ENCODE results near the gene MAP3K10. TPM values are rescaled to one million over a fixed set of nuclear protein-coding genes. Genes with fewer than 3 reads are reported as not detected.

Gene MAP3K10
- polyA plus RNA-seq, 1 donor from 2014 or later: 0.44 TPM

DNA sequence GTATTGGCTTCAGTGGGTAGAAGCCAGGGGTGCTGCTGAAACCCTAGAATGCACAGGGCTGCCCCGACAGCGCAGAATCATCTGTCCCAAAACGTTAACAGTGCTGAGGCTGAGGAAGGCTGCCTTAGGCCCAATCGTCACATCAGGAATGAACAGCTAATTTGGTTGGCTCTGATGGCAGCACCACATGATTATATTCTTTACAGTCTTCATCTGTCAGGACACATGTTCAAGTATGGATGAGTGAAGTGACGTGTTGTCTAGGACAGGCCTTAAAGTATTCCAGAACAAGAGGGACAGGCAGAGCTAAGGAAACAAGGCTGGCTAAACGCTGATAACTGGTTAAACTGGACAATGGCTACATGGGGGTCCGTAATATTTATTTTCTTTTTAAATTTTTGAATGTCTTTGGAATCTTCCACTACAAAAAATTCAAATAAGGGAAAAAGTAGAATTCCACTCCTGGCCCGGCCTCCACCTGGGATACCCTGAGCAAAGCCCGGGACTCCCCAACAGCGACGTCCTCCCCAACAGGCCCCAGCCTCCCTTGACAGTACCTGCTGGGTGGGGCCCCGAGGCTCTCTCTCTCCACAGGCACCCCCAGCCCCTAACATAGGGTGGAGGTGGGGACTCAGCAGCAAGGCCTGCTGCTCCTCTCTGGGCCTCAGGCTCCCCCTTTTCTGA lies 50.0 kb downstream of the MAP3K10 start:
- Mint-ChIP-seq H3K36me3 (no peaks in the 10 kb centered on the region), H3K9me3 (no peaks in the 10 kb centered on the region), H3K4me3 (no peak overlapping the region), H3K27ac (no peak overlapping the region), H3K4me1 (peaks cover 0 to 4% (median 0%) of the 10 kb centered on the region in 3 donors), H3K27me3 (no peaks in the 10 kb centered on the region)

DNA sequence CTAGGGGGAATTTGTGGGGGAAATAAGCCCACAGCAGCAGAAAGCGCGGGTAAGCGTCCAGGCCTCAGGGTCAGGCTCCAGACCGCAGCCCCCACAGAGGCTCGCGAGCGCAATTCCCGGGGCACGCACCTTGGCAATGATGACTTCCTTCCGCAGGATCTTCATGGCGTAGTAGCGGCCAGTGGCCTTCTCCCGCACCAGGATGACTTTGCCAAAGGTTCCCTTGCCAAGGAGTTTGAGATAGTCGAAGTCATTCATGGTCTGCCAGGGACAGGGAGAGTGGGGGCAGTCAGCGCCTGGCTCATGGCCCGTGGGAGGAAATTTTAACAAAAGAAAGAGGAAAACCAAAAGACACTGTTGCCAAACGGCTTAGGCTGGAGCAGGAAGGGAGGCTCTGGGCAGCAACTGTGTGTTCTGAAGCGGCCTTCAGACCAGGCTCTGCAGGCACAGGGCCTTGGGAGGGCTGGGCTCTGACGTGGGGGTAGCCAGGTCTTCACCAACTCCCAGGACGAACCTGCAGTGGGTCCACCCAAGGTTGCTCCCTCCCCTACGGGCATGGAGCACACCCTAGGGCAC lies 50.7 kb downstream of the MAP3K10 start:
- Mint-ChIP-seq H3K9me3 (no peaks in the 10 kb centered on the region), H3K4me3 (no peak overlapping the region), H3K27me3 (no peaks in the 10 kb centered on the region), H3K36me3 (no peaks in the 10 kb centered on the region), H3K4me1 (peaks cover 0 to 6% (median 0%) of the 10 kb centered on the region in 3 donors), H3K27ac (peak overlapping the region in 1 of 3 donors; percentile 36)

DNA sequence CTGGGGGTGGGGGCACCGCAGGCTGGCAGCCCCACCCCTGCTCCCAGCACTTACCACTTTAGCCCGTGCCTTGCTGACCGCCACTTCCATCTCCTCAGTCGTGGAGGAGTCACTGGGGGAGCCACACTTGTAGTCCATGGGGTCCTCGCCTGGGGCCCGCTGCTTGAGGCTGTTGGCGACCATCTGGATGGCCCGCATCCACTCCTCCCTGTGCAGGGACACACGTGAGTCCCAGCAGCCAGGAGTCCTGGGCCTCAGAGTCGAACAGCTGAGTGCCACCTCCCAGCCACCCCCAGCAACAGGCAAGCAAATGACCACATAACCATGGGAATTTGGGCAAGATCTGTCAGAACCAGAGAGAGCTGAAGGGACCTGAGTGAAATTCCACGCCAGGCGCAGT lies 51.3 kb downstream of the MAP3K10 start:
- H3K36me3 Mint-ChIP-seq: no peaks in the 10 kb centered on the region

DNA sequence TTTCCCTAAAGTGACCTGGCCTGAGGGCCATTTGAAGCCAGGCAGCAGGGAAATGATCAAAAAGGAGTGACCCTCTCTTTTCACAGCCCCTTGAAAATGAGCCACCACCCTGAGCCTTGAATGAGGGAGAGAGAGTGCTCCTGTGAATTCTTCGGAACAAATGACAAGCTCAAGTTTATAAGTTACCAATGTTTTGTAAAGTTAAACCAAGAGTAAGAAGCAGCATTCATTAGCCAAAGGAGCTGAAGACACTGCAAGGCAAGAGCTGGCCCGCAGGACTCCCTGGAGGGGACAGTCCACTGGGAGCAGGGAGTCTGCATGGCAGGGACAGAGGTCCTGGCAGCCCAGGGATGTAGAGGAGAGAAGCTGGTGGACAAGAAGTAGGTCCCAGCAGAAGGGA lies 52.0 kb downstream of the MAP3K10 start:
- Mint-ChIP-seq H3K4me3 (no peak overlapping the region), H3K4me1 (peaks cover 0 to 6% (median 2%) of the 10 kb centered on the region in 3 donors), H3K27me3 (no peaks in the 10 kb centered on the region), H3K27ac (peak overlapping the region in 1 of 3 donors; percentile 57), H3K9me3 (no peaks in the 10 kb centered on the region), H3K36me3 (no peaks in the 10 kb centered on the region)

More for the DNA sequence above, 51.3 kb downstream of the MAP3K10 start:
- no peak overlapping the region for H3K4me3 Mint-ChIP-seq
- H3K9me3 Mint-ChIP-seq: no peaks in the 10 kb centered on the region
- no peaks in the 10 kb centered on the region for H3K27me3 Mint-ChIP-seq
- peaks cover 0 to 6% (median 1%) of the 10 kb centered on the region in 3 donors for H3K4me1 Mint-ChIP-seq
- H3K27ac Mint-ChIP-seq: no peak overlapping the region

DNA sequence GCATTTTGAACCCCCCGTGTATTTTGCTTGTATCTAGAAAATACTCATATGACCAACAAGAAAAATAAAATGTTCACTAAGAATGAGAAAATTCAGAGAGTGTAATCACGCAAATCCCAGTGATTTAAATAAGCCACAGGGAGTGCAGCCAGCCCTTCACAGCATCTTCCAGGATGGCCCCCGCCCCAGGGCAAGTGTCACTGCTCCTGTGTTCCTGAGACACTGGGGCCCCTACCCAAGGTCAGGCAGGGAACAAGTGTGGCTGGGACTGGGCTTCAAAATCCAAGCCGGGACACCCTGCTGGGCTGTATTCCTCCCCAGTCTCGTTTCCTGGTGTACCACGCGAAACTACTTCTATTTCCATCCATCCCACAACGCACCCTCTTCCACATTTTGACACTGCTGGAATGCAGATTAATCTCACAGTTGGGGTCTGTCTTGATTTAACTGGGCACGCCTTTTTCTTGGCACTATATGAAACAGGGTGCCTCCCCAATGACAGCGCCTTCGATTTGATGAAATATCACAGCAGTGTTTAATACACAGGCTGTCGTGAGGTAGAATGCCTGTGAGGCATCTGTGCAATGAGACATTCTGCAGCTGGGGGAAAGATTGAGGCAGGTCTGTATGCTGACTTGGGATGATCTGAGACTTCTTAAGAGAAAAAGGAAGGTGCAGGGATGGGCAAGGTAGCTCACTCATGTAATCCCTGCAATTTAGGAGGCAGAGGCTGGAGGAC lies 53.5 kb downstream of the MAP3K10 start:
- Mint-ChIP-seq H3K9me3 (no peaks in the 10 kb centered on the region), H3K4me1 (peaks cover 0 to 6% (median 2%) of the 10 kb centered on the region in 3 donors), H3K36me3 (no peaks in the 10 kb centered on the region), H3K27me3 (no peaks in the 10 kb centered on the region), H3K27ac (no peak overlapping the region), H3K4me3 (no peak overlapping the region)

DNA sequence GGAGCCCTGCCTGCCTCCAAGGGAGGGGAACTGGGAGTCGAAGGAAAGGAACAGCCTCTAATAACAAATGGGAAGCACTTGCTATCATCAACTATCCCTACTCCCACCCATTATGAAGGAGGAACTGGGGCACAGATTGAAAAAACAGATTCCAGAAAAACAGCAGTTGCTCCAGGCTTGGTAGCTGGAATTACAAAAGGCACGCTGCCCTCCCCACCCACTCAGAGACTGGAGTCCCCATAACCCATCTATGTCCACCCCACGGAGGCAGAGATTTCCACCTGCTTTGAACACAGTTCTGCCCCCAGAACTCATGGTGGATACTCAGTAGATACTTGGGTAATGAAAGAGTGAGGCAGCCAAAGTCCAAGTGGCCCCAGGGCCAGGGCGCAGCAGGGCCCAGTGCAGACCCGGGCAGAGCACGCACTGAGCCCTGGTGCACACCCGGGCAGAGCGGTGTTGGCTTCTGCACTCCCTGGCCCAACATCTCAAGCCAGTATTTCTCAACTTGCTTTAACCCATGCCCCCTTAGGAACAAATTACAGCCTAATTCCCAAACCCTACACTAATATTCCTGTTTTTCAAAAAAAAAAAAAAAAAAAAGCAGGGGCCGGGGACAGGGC lies 54.4 kb downstream of the MAP3K10 start:
- no peak overlapping the region for H3K4me3 Mint-ChIP-seq
- H3K36me3 Mint-ChIP-seq: no peaks in the 10 kb centered on the region
- no peak overlapping the region for H3K27ac Mint-ChIP-seq
- no peaks in the 10 kb centered on the region for H3K27me3 Mint-ChIP-seq
- H3K4me1 Mint-ChIP-seq: peaks cover 0 to 6% (median 2%) of the 10 kb centered on the region in 3 donors
- no peaks in the 10 kb centered on the region for H3K9me3 Mint-ChIP-seq

DNA sequence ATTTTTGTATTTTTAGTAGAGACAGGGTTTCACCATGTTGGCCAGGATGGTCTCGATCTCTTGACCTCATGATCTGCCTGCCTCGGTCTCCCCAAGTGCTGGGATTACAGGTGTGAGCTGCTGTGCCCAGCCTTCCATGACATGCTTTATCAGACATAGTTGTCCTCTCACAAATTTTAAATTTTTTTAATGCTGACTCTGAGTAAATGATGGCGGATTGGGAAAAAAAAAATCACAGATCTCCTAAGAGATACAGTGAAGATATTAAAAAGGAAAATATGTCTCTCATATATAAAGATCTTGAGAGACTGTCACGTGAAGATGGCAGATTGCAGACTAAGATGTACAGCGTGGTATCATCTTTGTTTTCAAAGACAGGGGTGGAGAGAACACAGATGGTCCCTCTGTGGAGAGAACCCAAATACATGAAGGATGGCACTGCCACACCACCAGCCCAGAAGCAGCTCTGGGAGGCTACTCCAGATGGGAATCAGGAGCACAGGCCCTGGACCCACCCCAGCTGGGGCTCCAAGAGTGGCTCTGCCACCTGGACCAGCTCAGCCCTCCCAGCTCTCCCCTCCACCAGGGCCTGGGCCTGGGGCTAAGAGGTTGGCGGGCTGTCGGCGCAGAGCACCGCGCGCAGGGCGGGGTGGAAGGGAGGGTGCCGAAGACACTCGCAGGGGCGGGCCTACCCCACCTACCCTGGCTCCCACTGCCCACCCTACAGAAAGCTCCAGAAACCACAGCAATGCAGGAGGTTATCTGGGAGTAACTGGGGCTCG lies 55.3 kb downstream of the MAP3K10 start:
- H3K27ac Mint-ChIP-seq: no peak overlapping the region
- H3K9me3 Mint-ChIP-seq: no peaks in the 10 kb centered on the region
- no peaks in the 10 kb centered on the region for H3K36me3 Mint-ChIP-seq
- H3K27me3 Mint-ChIP-seq: no peaks in the 10 kb centered on the region
- H3K4me1 Mint-ChIP-seq: peaks cover 0 to 6% (median 2%) of the 10 kb centered on the region in 3 donors
- H3K4me3 Mint-ChIP-seq: no peak overlapping the region

DNA sequence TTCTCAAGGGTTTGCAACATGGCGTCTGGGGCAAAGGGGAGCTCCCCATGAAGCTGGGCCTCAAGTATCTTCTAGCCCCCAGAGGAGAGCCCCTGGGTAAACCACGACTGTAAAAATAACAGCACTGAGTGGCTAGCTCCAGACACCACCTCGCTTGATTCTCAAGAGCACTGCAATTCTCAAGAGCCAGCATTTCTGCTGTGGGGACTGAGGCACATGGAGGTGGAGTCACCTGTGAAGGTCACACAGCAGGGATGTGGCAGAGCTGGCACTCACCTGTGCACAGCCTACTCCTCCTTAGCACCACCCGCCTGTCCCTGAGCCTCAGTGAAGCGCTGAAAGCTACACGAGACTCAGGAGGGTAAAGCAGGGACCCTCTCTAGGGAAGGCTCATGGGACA lies 56.0 kb downstream of the MAP3K10 start:
- H3K4me1 Mint-ChIP-seq: peaks cover 0 to 5% (median 2%) of the 10 kb centered on the region in 3 donors
- no peak overlapping the region for H3K4me3 Mint-ChIP-seq
- peak overlapping the region in 1 of 3 donors; percentile 16 for H3K27ac Mint-ChIP-seq
- no peaks in the 10 kb centered on the region for H3K36me3 Mint-ChIP-seq
- no peaks in the 10 kb centered on the region for H3K27me3 Mint-ChIP-seq
- H3K9me3 Mint-ChIP-seq: no peaks in the 10 kb centered on the region

DNA sequence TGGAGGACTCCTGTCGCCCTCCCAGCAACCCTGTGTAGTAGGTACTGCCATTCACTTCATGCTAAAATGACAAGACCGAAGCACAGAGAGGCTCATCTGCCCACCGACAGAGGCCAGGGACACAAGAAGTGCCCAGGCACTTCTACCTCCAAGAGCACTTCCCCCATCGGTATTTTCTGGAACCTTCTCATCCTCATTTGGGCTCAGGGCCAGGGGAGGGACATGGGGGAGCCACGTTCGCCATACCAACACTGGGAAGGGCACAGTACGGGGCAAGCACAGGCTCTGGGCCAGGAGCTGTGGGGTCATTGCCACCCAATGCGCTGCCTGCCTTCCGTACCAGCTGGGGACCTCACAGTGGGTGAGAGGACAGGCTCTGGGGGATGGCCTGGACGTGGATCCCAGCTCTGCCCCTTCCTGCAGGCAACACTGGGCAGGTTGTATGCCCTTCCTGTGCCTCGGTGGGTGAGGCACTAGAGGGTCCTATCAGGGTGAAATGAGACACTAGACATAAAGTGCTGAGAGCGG lies 56.6 kb downstream of the MAP3K10 start:
- peak overlapping the region in 1 of 3 donors; percentile 16 for H3K27ac Mint-ChIP-seq
- H3K27me3 Mint-ChIP-seq: no peaks in the 10 kb centered on the region
- H3K4me3 Mint-ChIP-seq: peak overlapping the region in 1 of 4 donors; percentile 37
- H3K4me1 Mint-ChIP-seq: peaks cover 0 to 6% (median 4%) of the 10 kb centered on the region in 3 donors
- no peaks in the 10 kb centered on the region for H3K9me3 Mint-ChIP-seq
- no peaks in the 10 kb centered on the region for H3K36me3 Mint-ChIP-seq

DNA sequence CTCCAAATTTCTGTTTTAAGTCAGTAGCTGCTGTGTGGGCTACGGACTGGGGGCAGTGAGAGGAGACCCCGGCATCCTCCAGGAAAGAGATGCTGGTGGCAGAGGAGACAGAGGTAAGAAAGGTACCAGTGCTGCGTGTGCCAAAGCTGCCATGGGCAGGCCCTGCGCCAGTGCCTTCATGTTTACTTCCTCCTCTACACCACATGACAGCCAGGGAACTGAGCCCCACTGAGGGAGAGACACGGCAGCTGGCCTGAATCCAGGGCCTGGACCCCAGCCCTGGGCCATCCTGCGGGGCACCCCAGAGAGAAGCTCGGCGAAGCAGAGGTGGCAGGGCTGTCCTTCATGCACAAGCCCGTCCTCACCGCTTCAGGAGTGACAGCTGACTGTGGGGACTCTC lies 58.0 kb downstream of the MAP3K10 start:
- Mint-ChIP-seq H3K4me3 (no peak overlapping the region), H3K36me3 (peaks cover 2% of the 10 kb centered on the region), H3K9me3 (no peaks in the 10 kb centered on the region), H3K4me1 (peaks cover 0 to 5% (median 4%) of the 10 kb centered on the region in 3 donors), H3K27me3 (no peaks in the 10 kb centered on the region), H3K27ac (no peak overlapping the region)

DNA sequence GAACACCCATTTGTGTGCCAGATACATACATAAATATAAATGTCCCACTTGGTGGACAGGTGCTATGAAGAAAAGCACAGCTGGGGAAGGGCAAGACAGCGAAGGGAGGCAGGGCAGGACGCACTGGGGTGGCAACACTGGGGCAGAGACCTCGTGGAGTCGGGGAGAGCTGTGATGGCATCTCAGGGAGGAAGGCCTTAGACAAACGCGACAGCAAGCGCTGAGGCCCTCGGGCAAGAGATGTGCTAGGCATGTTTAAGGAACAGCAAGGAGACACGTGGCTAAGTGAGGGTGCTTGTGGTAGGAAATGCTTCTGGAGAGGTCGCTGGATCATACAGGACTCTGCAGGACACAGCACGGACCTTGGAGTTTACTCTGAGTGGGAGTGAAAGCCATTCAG lies 58.6 kb downstream of the MAP3K10 start:
- H3K27me3 Mint-ChIP-seq: no peaks in the 10 kb centered on the region
- H3K4me1 Mint-ChIP-seq: peaks cover 0 to 5% (median 4%) of the 10 kb centered on the region in 3 donors
- H3K9me3 Mint-ChIP-seq: no peaks in the 10 kb centered on the region
- peak overlapping the region in 1 of 3 donors; percentile 91 for H3K27ac Mint-ChIP-seq
- no peak overlapping the region for H3K4me3 Mint-ChIP-seq
- peaks cover 3% of the 10 kb centered on the region for H3K36me3 Mint-ChIP-seq

DNA sequence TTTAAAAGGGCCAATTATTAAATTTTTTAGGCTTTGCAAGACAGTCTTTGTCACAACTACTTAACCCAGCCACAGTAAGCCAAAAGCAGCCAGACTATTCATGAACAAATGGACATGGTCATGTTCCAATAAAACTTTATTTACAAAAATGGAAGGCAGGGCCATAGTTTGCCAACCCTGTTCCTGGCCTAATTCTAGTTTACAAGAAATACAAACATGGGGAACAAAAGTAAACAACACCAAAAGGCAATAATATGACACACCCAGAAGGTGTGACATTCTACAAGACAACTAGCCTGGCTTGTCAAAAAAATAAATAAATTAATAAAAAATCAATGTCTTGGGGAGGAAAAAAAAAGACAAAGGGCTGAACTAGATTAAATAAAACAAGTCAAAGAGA lies 60.0 kb downstream of the MAP3K10 start:
- H3K27ac Mint-ChIP-seq: no peak overlapping the region
- H3K36me3 Mint-ChIP-seq: peaks cover 8% of the 10 kb centered on the region
- no peaks in the 10 kb centered on the region for H3K27me3 Mint-ChIP-seq
- H3K9me3 Mint-ChIP-seq: no peaks in the 10 kb centered on the region
- H3K4me3 Mint-ChIP-seq: no peak overlapping the region
- peaks cover 6 to 7% (median 6%) of the 10 kb centered on the region in 3 donors for H3K4me1 Mint-ChIP-seq

DNA sequence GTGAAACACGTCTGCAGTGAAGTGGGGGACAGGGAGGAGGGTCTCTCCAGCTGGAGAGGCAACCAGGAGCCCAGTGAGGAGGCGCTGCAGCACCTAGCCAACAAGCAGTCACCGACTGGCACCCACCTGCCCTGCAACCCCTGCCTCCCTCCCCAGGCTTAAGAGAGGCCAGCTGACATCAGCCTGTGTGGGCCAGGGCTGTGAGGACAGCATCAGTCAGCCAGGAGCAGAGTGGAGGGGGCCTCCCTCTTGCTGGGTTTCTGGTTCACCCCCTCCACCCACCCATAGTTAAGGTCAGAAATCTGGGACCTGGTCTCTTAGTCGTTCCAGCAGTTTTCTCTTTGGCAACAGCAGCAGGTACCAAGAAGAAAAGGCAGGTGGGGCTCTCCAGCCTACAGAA lies 60.8 kb downstream of the MAP3K10 start:
- H3K27me3 Mint-ChIP-seq: no peaks in the 10 kb centered on the region
- H3K4me1 Mint-ChIP-seq: peaks cover 4 to 8% (median 6%) of the 10 kb centered on the region in 3 donors
- no peak overlapping the region for H3K27ac Mint-ChIP-seq
- H3K9me3 Mint-ChIP-seq: no peaks in the 10 kb centered on the region
- H3K4me3 Mint-ChIP-seq: no peak overlapping the region
- peaks cover 8% of the 10 kb centered on the region for H3K36me3 Mint-ChIP-seq

DNA sequence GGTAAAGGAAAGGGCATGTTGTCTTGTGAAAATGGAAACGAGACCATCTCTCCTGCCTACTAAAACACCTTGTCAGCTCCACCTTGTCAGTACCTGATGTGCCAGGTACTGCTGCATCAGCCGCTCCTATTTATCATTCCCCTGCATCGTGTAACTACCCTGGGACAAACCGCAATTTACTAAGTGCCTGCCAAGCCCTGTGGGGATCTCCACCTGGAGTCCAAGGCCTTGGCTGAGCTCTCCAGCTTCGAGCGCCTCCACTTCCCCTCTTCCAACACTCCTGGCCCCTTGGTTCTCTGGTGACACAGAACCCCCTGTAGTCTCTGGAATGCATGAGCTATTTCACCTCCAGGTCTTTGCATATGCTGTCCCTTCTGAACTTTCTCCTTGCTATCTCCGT lies 61.2 kb downstream of the MAP3K10 start:
- peaks cover 8% of the 10 kb centered on the region for H3K36me3 Mint-ChIP-seq

More for the DNA sequence above, 61.2 kb downstream of the MAP3K10 start:
- H3K4me1 Mint-ChIP-seq: peaks cover 5 to 8% (median 6%) of the 10 kb centered on the region in 3 donors
- H3K27ac Mint-ChIP-seq: no peak overlapping the region
- H3K27me3 Mint-ChIP-seq: no peaks in the 10 kb centered on the region
- no peak overlapping the region for H3K4me3 Mint-ChIP-seq
- no peaks in the 10 kb centered on the region for H3K9me3 Mint-ChIP-seq
